Esophagus muscularis mucosa (tissue), 4 donors: ENCODE measurements around the gene UNC13C.

Experiments
- CTCF ChIP-seq, 3 experiments: fragments of 200-600 bp in 2 of 3; fragments of 450-650 bp in 1 of 3; sonication (generic) in 2 of 3; IDR thresholded peaks; one replicate each; pipeline ENCODE4 v1.5.1; 2017 to 2019; ENCODE audit warnings: antibody characterized with exemption in 3 of 3, mild to moderate bottlenecking in 2 of 3, moderate library complexity in 1 of 3
- EP300 ChIP-seq: sonication (generic); formaldehyde crosslinking; IDR thresholded peaks from one replicate; pipeline ENCODE4 v1.6.1; 2017; ENCODE audit warnings: antibody characterized with exemption
- POLR2A ChIP-seq: fragments of 450-650 bp; IDR thresholded peaks from one replicate; pipeline ENCODE4 v1.6.1; 2017; ENCODE audit warnings: antibody characterized with exemption, moderate library complexity, mild to moderate bottlenecking, low read depth
- POLR2AphosphoS5 ChIP-seq, 2 donors: sonication (generic); formaldehyde crosslinking; IDR thresholded peaks; one replicate each; pipeline ENCODE4 v1.6.1; 2017; ENCODE audit warnings: antibody characterized with exemption in 2 of 2

GRCh38 chr15:54387799-54388198 is 409.6 kb downstream of the UNC13C start:
- TF ChIP-seq POLR2AphosphoS5 (IDR thresholded peaks at IDR 0.05) (no peak), EP300 (no peak), POLR2A (no peak), CTCF (IDR thresholded peaks at IDR 0.05) (no peak)
